ENCODE data around the gene RPL41.

RPL41 gene

GRCh38 chr12:56128670-56129205 lies 12.3 kb downstream of the RPL41 start:
- no peak for TF ChIP-seq ZNF274 (IDR thresholded peaks at IDR 0.05; ENCODE audit: low read depth, low read length)
- TF ChIP-seq SUZ12 (IDR thresholded peaks at IDR 0.05; ENCODE audit: extremely low read depth, insufficient read depth, insufficient read length), result no peak
- TF ChIP-seq YY1 (IDR thresholded peaks at IDR 0.05; ENCODE audit: insufficient read depth, insufficient read length), result no peak
- Histone ChIP-seq H3K9me3 (ENCODE audit: insufficient read depth, low read length) (peaks cover 15% of the 10 kb centered on the region), H3K9ac (ENCODE audit: insufficient read length, low read depth) (peak overlapping the region; percentile 98), H3K4me1 (ENCODE audit: insufficient read depth, insufficient read length) (peaks cover 6% of the 10 kb centered on the region), H3K4me3 (ENCODE audit: insufficient read length, low read depth) (peak overlapping the region; percentile 95), H3K36me3 (ENCODE audit: insufficient read depth, insufficient read length, low read length) (peaks cover 36% of the 10 kb centered on the region), H3K27me3 (ENCODE audit: insufficient read depth, insufficient read length) (no peaks in the 10 kb centered on the region)
- DNase-seq (ENCODE audit: low read depth, low spot score), result no peak

GRCh38 chr12:56129206-56129941 lies 12.9 kb downstream of the RPL41 start:
- Histone ChIP-seq H3K27me3 (ENCODE audit: insufficient read depth, insufficient read length) (no peaks in the 10 kb centered on the region), H3K9me3 (ENCODE audit: insufficient read depth, low read length) (peaks cover 15% of the 10 kb centered on the region), H3K4me1 (ENCODE audit: insufficient read depth, insufficient read length) (peaks cover 6% of the 10 kb centered on the region), H3K4me3 (ENCODE audit: insufficient read length, low read depth) (peak overlapping the region; percentile 95), H3K36me3 (ENCODE audit: insufficient read depth, insufficient read length, low read length) (peaks cover 42% of the 10 kb centered on the region), H3K9ac (ENCODE audit: insufficient read length, low read depth) (peak overlapping the region; percentile 98)
- TF ChIP-seq SUZ12 (IDR thresholded peaks at IDR 0.05; ENCODE audit: extremely low read depth, insufficient read depth, insufficient read length) (no peak), YY1 (IDR thresholded peaks at IDR 0.05; ENCODE audit: insufficient read depth, insufficient read length) (no peak), ZNF274 (IDR thresholded peaks at IDR 0.05; ENCODE audit: low read depth, low read length) (no peak)
- DNase-seq (ENCODE audit: low read depth, low spot score), result no peak

GRCh38 chr12:56129942-56130495 lies 13.6 kb downstream of the RPL41 start:
- no peak overlapping the region for H3K4me3 ChIP-seq (ENCODE audit: insufficient read length, low read depth)
- H3K9me3 ChIP-seq (ENCODE audit: insufficient read depth, low read length), result peaks cover 15% of the 10 kb centered on the region
- no peaks in the 10 kb centered on the region for H3K27me3 ChIP-seq (ENCODE audit: insufficient read depth, insufficient read length)
- no peak for DNase-seq (ENCODE audit: low read depth, low spot score)
- TF ChIP-seq ZNF274 (IDR thresholded peaks at IDR 0.05; ENCODE audit: low read depth, low read length) (no peak), SUZ12 (IDR thresholded peaks at IDR 0.05; ENCODE audit: extremely low read depth, insufficient read depth, insufficient read length) (no peak), YY1 (IDR thresholded peaks at IDR 0.05; ENCODE audit: insufficient read depth, insufficient read length) (no peak)
- H3K4me1 ChIP-seq (ENCODE audit: insufficient read depth, insufficient read length), result peaks cover 6% of the 10 kb centered on the region
- peak overlapping the region; percentile 98 for H3K9ac ChIP-seq (ENCODE audit: insufficient read length, low read depth)
- peaks cover 47% of the 10 kb centered on the region for H3K36me3 ChIP-seq (ENCODE audit: insufficient read depth, insufficient read length, low read length)

- TF ChIP-seq YY1 (IDR thresholded peaks at IDR 0.05; ENCODE audit: insufficient read depth, insufficient read length), result no peak
- no peak for TF ChIP-seq ZNF274 (IDR thresholded peaks at IDR 0.05; ENCODE audit: low read depth, low read length)
- TF ChIP-seq SUZ12 (IDR thresholded peaks at IDR 0.05; ENCODE audit: extremely low read depth, insufficient read depth, insufficient read length), result no peak
- Histone ChIP-seq H3K9me3 (ENCODE audit: insufficient read depth, low read length) (peaks cover 15% of the 10 kb centered on the region), H3K4me3 (ENCODE audit: insufficient read length, low read depth) (no peak overlapping the region), H3K4me1 (ENCODE audit: insufficient read depth, insufficient read length) (peaks cover 6% of the 10 kb centered on the region), H3K9ac (ENCODE audit: insufficient read length, low read depth) (no peak overlapping the region), H3K36me3 (ENCODE audit: insufficient read depth, insufficient read length, low read length) (peaks cover 53% of the 10 kb centered on the region), H3K27me3 (ENCODE audit: insufficient read depth, insufficient read length) (no peaks in the 10 kb centered on the region)
- no peak for DNase-seq (ENCODE audit: low read depth, low spot score)
These were observed 14.4 kb downstream of the RPL41 start for GRCh38 chr12:56130876-56131275.

- no peak for DNase-seq (ENCODE audit: low read depth, low spot score)
- Histone ChIP-seq H3K36me3 (ENCODE audit: insufficient read depth, insufficient read length, low read length) (peaks cover 93% of the 10 kb centered on the region), H3K4me1 (ENCODE audit: insufficient read depth, insufficient read length) (no peaks in the 10 kb centered on the region), H3K4me3 (ENCODE audit: insufficient read length, low read depth) (no peak overlapping the region), H3K27me3 (ENCODE audit: insufficient read depth, insufficient read length) (no peaks in the 10 kb centered on the region), H3K9me3 (ENCODE audit: insufficient read depth, low read length) (peaks cover 15% of the 10 kb centered on the region), H3K9ac (ENCODE audit: insufficient read length, low read depth) (no peak overlapping the region)
- TF ChIP-seq SUZ12 (IDR thresholded peaks at IDR 0.05; ENCODE audit: extremely low read depth, insufficient read depth, insufficient read length) (no peak), YY1 (IDR thresholded peaks at IDR 0.05; ENCODE audit: insufficient read depth, insufficient read length) (no peak), ZNF274 (IDR thresholded peaks at IDR 0.05; ENCODE audit: low read depth, low read length) (no peak)
These were observed 18.5 kb downstream of the RPL41 start for GRCh38 chr12:56134897-56135296.

- DNase-seq (ENCODE audit: low read depth, low spot score), result no peak
- Histone ChIP-seq H3K4me3 (ENCODE audit: insufficient read length, low read depth) (no peak overlapping the region), H3K9me3 (ENCODE audit: insufficient read depth, low read length) (no peaks in the 10 kb centered on the region), H3K9ac (ENCODE audit: insufficient read length, low read depth) (no peak overlapping the region), H3K36me3 (ENCODE audit: insufficient read depth, insufficient read length, low read length) (peaks cover 87% of the 10 kb centered on the region), H3K4me1 (ENCODE audit: insufficient read depth, insufficient read length) (no peaks in the 10 kb centered on the region), H3K27me3 (ENCODE audit: insufficient read depth, insufficient read length) (no peaks in the 10 kb centered on the region)
- TF ChIP-seq YY1 (IDR thresholded peaks at IDR 0.05; ENCODE audit: insufficient read depth, insufficient read length) (no peak), ZNF274 (IDR thresholded peaks at IDR 0.05; ENCODE audit: low read depth, low read length) (no peak), SUZ12 (IDR thresholded peaks at IDR 0.05; ENCODE audit: extremely low read depth, insufficient read depth, insufficient read length) (no peak)
These were observed 21.6 kb downstream of the RPL41 start for GRCh38 chr12:56137853-56138571.
